GM21786 (cell line): ENCODE results near the gene CHAD.
"Not testable (repeated sequence)": the region's sequence is repeated elsewhere in the genome, so short reads cannot be mapped to it uniquely, and the experiment has no call there.

Experiments used
- ATAC-seq: cut with Tn5 transposase; IDR thresholded peaks from one replicate; pipeline ENCODE4 v1.9.1; 2021; ENCODE audit not compliant: unreplicated experiment

Gene CHAD

DNA sequence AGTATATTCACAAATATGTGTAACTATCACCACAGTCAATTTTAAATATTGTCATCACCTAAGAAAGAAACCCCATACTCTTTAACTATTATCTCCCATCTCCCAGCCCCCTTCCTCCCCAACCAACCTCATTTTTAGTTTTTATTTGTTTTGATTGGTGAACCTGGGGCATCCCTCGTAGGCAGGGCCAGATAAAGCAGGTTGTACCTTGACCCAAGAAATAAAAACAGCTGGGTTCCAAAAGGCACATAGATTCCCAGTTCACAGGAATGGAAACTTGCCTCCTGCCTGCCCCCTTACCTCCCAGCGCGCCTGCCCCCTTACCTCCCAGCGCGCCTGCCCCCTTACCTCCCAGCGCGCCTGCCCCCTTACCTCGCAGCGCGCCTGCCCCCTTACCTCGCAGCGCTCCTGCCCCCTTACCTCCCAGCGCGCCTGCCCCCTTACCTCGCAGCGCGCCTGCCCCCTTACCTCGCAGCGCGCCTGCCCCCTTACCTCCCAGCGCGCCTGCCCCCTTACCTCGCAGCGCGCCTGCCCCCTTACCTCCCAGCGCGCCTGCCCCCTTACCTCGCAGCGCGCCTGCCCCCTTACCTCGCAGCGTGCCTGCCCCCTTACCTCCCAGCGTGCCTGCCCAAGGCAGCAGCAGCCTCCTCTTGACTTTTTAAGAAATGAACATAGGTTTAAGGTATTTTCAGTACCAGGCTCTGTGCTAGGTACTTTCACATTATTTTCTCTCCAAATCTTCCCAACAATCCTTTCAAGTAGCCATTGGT is 7.3 kb upstream of the CHAD start:
- ATAC-seq = not testable (repeated sequence)

DNA sequence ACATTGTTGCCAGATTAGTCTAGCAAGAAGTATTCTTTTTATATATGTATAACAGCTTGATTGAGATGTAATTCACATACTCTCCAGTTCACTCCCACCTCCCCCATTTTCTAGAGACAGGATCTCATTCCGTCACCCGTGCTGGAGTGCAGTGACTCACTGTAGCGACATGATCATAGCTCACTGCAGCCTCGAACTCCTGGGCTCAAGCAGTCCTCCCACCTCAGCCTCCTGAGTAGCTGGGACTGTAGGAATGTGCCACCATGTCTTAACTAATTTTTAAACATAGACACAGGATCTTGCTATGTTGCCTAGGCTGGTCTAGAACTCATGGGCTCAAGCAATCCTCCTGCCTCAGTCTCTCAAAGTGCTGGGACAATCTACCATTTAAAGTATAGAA is 6.7 kb upstream of the CHAD start:
- no peak for ATAC-seq

DNA sequence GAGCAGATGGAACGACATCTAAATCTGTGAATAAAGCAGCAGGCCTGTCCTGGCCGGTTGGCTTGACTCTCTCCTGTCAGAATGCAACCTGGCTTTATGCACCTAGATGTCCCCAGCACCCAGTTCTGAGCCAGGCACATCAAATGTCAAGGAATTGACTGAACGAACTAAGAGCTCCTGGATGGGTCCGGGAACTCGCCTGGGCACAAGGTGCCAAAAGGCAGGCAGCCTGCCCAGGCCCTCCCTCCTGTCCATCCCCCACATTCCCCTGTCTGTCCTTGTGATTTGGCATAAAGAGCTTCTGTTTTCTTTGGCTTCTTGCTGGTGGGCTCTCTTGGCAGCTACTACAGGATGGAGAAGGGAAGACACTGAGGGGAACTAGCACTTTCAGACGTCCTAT is 5.8 kb upstream of the CHAD start:
- no peak for ATAC-seq

DNA sequence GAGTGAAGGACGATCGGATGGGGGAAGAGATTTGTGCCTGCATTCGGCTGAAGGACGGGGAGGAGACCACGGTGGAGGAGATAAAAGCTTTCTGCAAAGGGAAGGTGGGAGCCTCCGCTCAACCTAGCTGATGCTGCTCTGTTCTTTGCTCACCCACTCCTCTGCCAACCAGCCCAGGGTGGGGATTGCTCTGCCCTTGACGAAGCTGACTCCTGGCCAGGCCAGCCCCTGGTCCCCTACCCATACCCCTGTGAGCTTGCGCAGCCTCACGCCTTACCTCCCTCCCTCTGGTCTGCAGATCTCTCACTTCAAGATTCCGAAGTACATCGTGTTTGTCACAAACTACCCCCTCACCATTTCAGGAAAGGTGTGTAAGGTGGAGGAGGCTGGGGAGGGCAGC is 5.2 kb upstream of the CHAD start:
- ATAC-seq = no peak

DNA sequence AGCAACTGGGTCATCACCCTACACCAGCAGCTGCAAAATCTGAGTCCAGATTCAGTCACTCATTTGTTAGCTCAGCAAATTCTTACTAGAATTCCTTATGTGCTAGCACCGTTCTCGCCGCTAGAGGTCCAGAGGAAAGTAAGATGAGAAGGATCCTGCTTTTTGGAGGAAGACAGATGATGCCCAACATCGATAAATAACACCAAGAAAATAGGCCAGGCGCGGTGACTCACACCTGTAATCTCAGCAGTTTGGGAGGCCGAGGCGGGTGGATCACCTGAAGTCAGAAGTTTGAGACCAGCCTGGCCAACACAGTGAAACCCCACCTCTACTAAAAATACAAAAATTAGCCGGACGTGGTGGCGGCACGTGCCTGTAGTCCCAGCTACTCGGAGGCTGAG is 4.1 kb upstream of the CHAD start:
- ATAC-seq = not testable (repeated sequence)

DNA sequence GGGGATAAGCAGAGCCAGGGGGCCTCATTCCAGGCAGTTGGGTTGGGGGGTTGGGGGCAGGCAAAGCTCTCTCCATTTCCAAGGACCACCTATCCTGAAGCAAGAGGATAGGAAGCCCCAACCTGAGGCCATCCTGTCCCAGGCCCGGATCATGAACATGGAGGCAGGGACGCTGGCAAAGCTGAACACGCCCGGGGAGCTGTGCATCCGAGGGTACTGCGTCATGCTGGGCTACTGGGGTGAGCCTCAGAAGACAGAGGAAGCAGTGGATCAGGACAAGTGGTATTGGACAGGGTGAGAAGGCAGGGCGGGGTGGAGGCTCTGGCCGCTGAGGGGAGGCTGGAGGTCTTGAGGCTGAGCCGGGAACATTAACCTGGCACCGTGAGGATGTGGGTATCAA is 3.6 kb upstream of the CHAD start:
- no peak for ATAC-seq

DNA sequence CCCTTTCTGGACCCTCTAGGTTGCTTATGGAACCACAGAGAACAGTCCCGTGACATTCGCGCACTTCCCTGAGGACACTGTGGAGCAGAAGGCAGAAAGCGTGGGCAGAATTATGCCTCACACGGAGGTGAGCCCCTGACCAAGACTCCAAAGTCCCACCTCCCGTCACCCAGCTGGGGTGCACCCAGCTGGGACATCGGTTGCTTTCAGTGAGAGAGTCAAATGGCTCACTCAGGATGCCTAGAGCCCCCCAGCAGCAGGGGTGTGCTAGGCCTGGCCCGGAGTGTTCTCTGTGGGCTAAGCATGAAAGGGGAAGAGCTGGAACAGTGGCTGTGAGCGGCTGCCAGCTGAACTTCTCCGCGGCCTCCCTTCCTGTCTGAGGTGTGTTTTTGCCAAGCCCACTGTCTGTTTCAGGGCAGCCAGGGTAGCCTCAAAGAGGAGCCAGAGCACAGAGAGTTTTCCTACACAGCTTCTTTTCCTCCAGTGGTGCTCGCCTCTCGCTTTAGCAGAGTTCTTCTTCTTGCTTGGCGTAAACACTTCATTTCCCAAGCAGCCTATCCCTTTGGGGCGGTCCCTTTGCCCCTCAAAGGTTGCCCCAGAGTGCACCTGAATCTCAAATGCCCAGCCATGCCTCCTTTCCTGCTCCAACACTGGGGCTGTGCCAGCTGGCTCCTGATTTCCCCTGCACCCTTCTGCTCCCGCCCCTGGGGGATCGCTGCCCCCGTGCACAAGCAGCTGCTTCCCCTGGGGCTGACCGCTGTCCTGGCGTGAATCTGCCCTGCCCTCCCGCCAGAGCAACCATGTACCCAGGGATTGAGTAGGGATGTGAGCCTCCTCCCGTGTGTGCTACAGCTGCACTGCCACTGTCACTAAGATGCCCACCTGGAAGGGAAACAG is 2.6 kb upstream of the CHAD start:
- no peak for ATAC-seq

DNA sequence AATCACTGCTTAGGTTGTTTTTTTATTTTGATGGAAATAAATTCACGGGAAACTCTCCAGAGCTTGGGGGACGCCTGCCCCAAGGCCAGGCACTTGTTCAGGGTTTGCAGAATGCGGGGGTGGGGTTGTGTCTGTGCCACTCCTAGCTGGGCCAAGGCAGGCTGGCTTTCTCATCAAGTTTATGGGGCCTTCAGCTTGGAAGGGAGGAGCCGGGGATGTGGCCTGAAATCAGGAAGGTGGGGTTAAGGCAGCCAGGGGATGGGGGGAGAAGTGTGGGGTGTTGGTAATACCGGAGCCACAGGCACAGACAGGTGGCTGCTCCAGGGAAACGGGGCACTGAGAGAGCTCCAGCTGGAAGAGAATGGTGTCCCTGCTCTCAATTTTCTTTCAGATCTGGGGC is 1.7 kb upstream of the CHAD start:
- ATAC-seq = no peak

DNA sequence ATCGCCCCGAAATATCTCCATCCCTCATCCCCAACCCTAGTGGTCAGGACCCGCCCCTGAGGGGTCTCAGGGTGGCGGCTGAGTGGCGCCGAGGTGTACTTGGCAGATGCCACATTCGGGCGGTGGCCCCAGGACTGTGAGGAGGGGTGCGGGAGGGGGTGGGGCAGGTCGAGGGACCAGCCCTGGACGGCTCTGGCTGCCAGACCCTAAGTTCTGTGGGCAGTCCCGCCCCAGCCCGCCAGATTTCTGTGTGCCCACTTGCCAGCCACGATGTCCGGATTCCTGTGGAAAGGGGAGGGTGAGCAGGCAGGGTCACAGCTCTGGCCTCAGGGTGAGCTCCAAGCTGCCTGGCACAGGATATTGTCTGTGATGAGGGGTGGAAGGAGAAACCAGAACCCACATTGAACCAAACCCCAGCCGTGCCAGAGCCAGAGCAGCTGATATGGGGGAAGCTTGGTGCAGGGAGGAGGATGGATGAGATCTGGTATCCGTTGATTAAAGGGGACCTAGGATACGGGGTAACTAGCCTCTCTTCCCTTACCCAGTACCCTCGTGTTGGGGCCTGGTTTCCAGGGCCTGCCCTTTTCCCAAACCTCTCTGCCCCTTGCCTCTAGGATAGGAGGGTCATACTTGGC is 1.1 kb upstream of the CHAD start:
- no peak for ATAC-seq

DNA sequence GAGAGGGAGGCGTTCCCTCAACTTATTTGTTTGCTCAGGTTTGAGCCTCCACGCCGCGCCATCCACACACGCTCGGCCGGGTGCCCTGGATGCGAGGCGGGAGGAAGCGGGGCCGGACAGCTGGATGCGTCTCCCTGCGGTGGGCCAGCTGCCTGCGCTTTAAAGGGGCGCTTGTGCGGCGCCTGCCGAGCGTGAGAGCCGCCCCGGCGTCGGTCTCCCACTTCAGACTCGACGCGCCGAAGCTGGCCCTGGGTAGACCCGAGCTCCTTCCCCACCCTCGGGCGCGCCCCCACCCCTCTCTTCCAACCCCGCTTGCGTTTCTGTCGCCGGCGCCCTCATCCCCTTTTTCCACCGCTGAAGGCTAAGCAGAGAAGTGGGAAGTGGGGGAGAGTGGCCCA is 527 bp upstream of the CHAD start:
- ATAC-seq = no peak

DNA sequence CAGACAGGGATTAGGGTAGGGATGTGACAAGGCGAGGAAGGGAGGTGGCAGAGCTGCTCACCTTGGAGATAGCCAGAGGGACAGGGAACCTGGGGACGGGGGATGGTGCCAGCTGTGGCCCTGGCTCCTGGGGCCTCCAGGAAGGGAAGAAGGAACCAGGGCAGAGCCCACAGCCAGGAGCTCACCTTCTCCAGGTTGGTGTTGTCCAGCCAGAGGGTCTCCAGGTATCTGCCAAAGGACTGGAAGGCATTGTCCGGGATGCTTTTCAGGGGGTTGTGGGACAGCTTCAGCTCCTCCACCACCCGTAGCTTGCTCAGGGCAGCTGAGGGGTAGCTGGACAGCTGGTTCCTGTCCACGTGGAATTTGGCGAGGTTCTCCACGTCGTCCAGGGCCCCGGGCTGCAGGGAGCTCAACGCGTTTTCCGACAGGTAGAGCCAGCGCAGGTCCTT is 801 bp downstream of the CHAD start:
- no peak for ATAC-seq

DNA sequence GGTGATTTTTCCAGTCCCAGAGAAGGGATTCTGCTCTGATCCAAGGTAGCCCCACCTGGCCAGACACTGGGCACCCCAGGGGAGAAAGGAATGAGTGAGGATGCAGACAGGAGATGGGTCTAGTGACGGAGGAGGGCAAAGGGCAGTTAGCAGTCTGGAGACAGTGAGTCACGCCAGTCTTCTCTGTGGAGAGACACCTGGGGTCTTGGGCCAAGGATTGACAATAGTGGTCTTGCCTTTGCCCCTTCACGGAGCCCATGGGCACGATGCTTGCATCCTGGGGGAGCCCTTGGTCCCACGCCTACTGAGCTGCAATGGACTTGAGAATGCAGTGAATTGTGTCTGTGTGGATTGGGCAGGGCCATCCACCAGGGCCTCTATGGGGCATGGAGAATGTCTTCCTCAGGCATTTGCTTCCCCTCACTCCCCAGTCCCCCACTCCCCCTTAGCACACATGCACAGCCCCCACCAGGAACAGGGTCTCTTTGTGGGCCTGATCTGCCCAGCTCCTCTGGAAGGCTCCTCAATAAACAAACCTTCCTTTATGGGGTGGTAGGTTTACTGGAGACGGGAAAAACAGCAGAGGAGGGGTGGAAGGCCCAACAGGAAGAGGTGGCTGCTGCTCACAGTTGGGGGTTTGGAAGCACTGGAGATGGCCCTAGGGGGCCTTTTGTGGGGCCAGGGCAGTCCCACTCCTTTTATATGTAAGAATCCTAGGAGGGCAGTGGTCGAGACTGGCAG is 1.4 kb downstream of the CHAD start:
- ATAC-seq = no peak

DNA sequence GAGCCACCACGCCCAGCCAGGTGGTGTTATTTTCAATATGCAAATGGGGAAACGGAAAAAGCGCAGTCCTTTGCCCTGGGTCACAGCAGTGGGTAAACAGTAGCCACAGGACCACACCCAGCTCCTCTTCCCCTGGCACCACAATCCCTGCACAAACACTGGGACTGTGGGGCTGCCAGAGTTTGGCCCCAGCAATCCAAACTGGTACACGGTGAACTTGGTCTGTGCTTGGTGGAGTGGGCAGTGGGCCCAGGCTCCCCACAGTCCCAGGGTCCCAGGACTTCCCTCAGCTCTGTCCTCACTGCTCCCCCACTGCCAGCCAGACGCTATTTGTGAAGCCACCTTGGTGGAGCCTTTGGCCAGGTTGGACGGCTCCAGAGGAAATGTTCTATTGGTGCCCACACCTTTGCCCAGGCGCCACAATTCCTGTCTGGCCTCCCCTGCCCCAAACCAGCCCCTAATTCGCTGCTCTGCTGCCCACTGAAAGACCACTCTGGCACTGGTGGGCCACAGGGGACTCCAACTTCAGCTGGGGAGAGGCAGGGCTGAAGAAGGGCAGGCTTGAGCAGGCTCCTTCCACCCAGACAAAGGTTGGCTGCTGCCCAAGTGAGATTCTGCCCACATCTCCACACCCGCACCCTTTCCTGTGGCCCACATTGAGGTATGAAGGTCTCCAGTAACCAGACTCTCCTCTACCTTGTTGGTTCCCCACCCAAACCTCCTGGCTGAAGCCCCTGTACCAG is 2.1 kb downstream of the CHAD start:
- ATAC-seq = no peak

DNA sequence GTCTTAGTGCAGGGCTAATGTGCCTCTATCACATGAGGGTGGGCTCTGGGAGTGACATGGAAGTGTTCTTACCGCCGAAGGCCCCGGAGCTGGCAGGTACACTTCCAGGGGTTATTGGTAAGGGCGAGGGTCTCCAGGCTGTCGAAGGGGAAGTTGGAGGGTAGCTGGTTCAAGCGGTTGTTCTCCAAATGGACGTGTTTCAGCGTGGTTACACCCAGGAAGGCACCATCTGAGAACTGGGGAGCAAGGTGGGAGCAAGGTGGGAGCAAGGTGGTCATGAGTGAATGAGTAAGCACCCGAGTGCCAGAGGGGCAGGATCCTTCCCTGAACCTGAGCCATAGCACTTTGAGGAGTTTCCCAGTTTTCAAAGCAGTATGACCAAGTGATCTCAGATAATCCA is 3.0 kb downstream of the CHAD start:
- no peak for ATAC-seq

DNA sequence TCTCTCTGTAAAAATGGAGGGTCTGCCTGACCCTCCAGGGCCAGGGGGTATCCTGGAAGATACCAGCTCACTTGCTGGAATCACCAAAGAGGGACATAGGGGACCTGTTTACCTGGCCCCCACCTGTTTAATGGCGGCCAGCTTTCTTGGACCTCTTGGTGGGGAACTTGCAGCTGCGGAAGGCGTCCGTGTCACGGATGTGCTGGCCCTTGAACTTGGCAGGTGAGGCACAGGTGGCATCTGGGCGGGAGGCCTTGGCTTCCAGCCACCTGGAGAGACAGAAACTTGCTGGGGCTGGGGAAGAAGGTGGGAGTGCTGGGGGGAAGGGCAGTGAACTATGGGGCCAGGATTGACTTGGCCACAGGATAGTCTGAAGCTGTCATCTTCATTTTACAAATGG is 3.5 kb downstream of the CHAD start:
- no peak for ATAC-seq

DNA sequence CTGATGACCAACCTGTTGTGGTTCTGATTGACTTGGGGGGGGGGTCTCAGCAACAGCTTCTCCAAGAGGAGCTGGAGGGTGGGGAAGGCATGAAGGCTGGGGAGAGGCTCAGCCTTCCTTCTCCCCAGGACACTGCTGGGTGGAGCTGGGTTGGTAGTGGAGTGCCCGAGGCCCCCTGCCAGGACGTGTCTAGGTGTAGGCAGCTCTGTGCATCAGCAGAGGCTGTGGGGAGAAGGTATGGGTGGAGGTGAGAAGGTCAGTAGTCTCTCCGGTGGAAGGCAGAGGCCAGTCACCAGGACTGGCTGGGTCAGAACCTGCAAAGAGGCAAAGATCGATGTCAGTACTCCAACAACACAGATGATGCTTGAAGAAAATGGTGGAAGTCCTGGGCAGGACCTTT is 3.9 kb downstream of the CHAD start:
- no peak for ATAC-seq

DNA sequence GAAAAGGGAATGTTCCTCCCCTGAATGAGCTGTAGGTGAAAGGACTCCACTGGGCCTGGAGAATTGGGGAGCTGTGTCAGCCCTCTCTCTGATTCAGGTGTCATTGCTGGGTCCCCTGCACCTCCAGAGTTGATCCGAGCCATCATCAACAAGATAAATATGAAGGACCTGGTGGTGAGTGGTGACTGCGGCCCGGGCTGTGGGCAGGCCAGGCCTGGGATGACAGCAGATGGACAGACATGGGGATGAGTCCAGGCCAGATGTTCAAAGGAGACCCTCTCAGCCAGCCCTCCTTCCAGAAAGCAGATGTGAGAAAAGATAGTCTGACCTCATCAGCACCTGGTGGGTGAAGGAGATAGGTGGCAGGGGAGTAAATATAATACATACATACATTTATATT is 4.6 kb downstream of the CHAD start:
- no peak for ATAC-seq

DNA sequence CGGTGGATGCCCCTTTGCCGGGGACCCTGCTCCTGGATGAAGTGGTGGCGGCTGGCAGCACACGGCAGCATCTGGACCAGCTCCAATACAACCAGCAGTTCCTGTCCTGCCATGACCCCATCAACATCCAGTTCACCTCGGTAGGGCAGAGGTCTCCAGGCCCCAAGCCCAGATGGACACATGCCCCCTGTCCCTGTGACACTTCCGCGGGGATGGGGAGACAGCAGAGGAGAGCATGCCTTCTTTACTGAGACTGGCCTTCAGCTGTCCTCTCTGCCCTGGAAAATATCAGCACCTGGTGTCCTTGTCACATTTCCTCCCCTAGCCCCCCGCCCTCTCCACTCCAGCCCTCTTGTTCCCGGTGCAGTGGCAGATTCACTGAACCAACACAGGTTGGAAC is 6.2 kb downstream of the CHAD start:
- ATAC-seq = no peak

DNA sequence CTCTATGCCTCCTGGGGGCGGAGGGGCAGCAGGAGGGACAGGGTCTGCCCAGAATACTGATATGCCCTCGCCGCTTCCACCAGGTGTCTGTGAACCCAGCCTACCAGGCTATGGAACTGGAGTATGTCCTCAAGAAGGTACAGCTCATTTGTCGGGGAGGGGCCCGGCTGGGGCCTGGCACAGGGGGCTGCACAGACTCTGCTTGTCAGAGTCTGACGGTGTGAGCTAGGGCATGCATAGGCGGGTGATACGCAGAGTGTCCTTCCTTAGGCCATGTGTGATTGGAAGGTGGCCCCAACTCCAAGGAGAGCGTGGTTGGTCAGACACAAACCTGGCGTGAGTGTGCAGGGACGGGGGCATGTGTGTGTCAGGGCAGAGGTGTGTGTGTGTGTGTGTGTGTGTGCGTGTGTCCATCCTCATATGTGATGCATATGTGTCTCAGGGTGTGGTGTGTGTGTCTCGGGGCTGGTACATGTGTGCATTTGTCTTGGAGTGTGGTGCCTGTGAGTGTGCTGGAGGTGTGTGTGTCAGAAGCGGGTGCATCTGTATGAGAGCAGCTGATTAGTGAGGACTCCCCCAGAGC is 7.0 kb downstream of the CHAD start:
- ATAC-seq = no peak
